HUES64 (cell line): ENCODE measurements around the gene GLTPD2. TPM values are rescaled to one million over a fixed set of nuclear protein-coding genes. Genes with fewer than 3 reads are reported as not detected.
A peak's percentile ranks its signal among the peaks of the same experiment; 100 is the strongest.

Experiments
- H3K27ac ChIP-seq: 2 replicates; pipeline ENCODE4 v1.7.0; 2013; ENCODE audit warnings: low read depth, low read length, inconsistent platforms
- H3K27me3 ChIP-seq: 2 replicates; pipeline ENCODE4 v1.6.1; 2013; ENCODE audit warnings: mild to moderate bottlenecking, low read length; ENCODE audit not compliant: insufficient read depth
- H3K36me3 ChIP-seq: 2 replicates; pipeline ENCODE4 v1.6.1; 2013; ENCODE audit warnings: mild to moderate bottlenecking, low read length; ENCODE audit not compliant: insufficient read depth
- H3K4me1 ChIP-seq: 2 replicates; pipeline ENCODE4 v1.6.1; 2013; ENCODE audit warnings: mild to moderate bottlenecking, low read length, moderate library complexity; ENCODE audit not compliant: insufficient read depth
- H3K4me3 ChIP-seq: 2 replicates; pipeline ENCODE4 v1.5.1; 2013; ENCODE audit warnings: mild to moderate bottlenecking, low read length, moderate library complexity
- H3K9ac ChIP-seq: 2 replicates; pipeline ENCODE4 v1.6.1; 2013; ENCODE audit warnings: mild to moderate bottlenecking, low read depth, low read length
- H3K9me3 ChIP-seq: 2 replicates; pipeline ENCODE4 v1.6.1; 2013; ENCODE audit warnings: low read depth, low read length; ENCODE audit not compliant: insufficient read depth
- WGBS: fragments of 150-250, 120-280 bp; methylation state at CpG from one replicate; pipeline ENCODE4 v1.1.7; 2013; ENCODE audit warnings: missing lambda C conversion rate; 5-methylcytosine and 5-hydroxymethylcytosine counted together
- polyA plus RNA-seq, 2 experiments: library from polyadenylated mRNA; stranded (reverse); fragments of 50-300 nt; gene quantifications; one replicate each; pipeline ENCODE4 v1.2.3, GENCODE V29; 2013

GLTPD2 gene
- polyA plus RNA-seq (2013, experiment 1 of 2), result not detected
- polyA plus RNA-seq (2013, experiment 2 of 2), result not detected

- WGBS, result 6% methylated on average over 62 of the region's 62 CpGs
- Histone ChIP-seq H3K27ac (no peak within 1 kb of the TSS; the same call in 1 of the 2 replicates), H3K27me3 (peaks cover 84% of the 10 kb centered on the region), H3K9me3 (no peaks in the 10 kb centered on the region), H3K4me3 (peak within 1 kb of the TSS; percentile 65), H3K36me3 (no peaks in the 10 kb centered on the region), H3K9ac (peak within 1 kb of the TSS; percentile 64), H3K4me1 (peaks cover 14% of the 10 kb centered on the region)
Measured at GRCh38 chr17:4788807-4789700, at the start of gene GLTPD2. Gene GLTPD2 (plus strand): TSS chr17:4788964. CDS start chr17:4789012, 48 bp downstream.

- Histone ChIP-seq H3K4me1 (no peaks in the 10 kb centered on the region), H3K9me3 (no peaks in the 10 kb centered on the region), H3K9ac (peak within 1 kb of the TSS; percentile 49; the same call in 1 of the 2 replicates), H3K36me3 (no peaks in the 10 kb centered on the region), H3K4me3 (peak within 1 kb of the TSS; percentile 56), H3K27me3 (peaks cover 92% of the 10 kb centered on the region), H3K27ac (no peak within 1 kb of the TSS)
- 1% methylated on average over 100 of the region's 100 CpGs for WGBS
Measured at GRCh38 chr17:4739122-4740024, 49.4 kb upstream of the GLTPD2 start, which contains the start of the genes CXCL16 and ZMYND15. Gene CXCL16 (minus strand): TSS chr17:4739928. CDS start chr17:4739339, 589 bp downstream. Gene ZMYND15 (plus strand): TSS chr17:4739833. CDS start chr17:4740549, 716 bp downstream.

- 0 out of 2 replicates have a peak, but pooled peaks cover 3% of the 10 kb centered on the region for H3K4me1 ChIP-seq
- no peaks in the 10 kb centered on the region for H3K9me3 ChIP-seq
- no peak overlapping the region for H3K27ac ChIP-seq
- no peaks in the 10 kb centered on the region for H3K36me3 ChIP-seq
- no peak overlapping the region; the same call in 1 of the 2 replicates for H3K9ac ChIP-seq
- WGBS, result 10% methylated on average over 13 of the region's 13 CpGs
- H3K27me3 ChIP-seq, result peaks cover 92% of the 10 kb centered on the region
- H3K4me3 ChIP-seq, result peak overlapping the region; percentile 56
Measured at GRCh38 chr17:4740025-4740351, 48.8 kb upstream of the GLTPD2 start.

- H3K4me3 ChIP-seq, result no peak overlapping the region
- H3K27ac ChIP-seq, result no peak overlapping the region
- 86% methylated on average over 7 of the region's 8 CpGs for WGBS
- peaks cover 96% of the 10 kb centered on the region for H3K27me3 ChIP-seq
- no peak overlapping the region for H3K9ac ChIP-seq
- H3K36me3 ChIP-seq, result no peaks in the 10 kb centered on the region
- 0 out of 2 replicates have a peak, but pooled peaks cover 3% of the 10 kb centered on the region for H3K4me1 ChIP-seq
- no peaks in the 10 kb centered on the region for H3K9me3 ChIP-seq
Measured at GRCh38 chr17:4740584-4740983, 48.2 kb upstream of the GLTPD2 start.

GRCh38 chr17:4741544-4741943 lies 47.2 kb upstream of the GLTPD2 start:
- Histone ChIP-seq H3K4me1 (0 out of 2 replicates have a peak, but pooled peaks cover 6% of the 10 kb centered on the region), H3K36me3 (no peaks in the 10 kb centered on the region), H3K9me3 (no peaks in the 10 kb centered on the region), H3K27ac (no peak overlapping the region), H3K27me3 (peaks cover 97% of the 10 kb centered on the region), H3K9ac (no peak overlapping the region), H3K4me3 (no peak overlapping the region)
- WGBS, result 91% methylated on average over 8 of the region's 8 CpGs

GRCh38 chr17:4742133-4742532 lies 46.6 kb upstream of the GLTPD2 start:
- Histone ChIP-seq H3K27ac (no peak overlapping the region), H3K4me3 (no peak overlapping the region), H3K27me3 (peaks cover 92% of the 10 kb centered on the region), H3K36me3 (no peaks in the 10 kb centered on the region), H3K9ac (no peak overlapping the region), H3K9me3 (no peaks in the 10 kb centered on the region), H3K4me1 (0 out of 2 replicates have a peak, but pooled peaks cover 6% of the 10 kb centered on the region)
- 87% methylated on average over 9 of the region's 9 CpGs for WGBS

- Histone ChIP-seq H3K4me3 (no peak overlapping the region), H3K36me3 (no peaks in the 10 kb centered on the region), H3K9me3 (no peaks in the 10 kb centered on the region), H3K4me1 (0 out of 2 replicates have a peak, but pooled peaks cover 6% of the 10 kb centered on the region), H3K27ac (no peak overlapping the region), H3K9ac (no peak overlapping the region), H3K27me3 (peaks cover 87% of the 10 kb centered on the region)
- WGBS, result 94% methylated on average over 10 of the region's 10 CpGs
Measured at GRCh38 chr17:4742629-4743028, 46.1 kb upstream of the GLTPD2 start.

GRCh38 chr17:4743216-4743615 lies 45.5 kb upstream of the GLTPD2 start:
- Histone ChIP-seq H3K36me3 (no peaks in the 10 kb centered on the region), H3K27me3 (peaks cover 81% of the 10 kb centered on the region), H3K27ac (no peak overlapping the region), H3K9me3 (no peaks in the 10 kb centered on the region), H3K9ac (no peak overlapping the region), H3K4me3 (no peak overlapping the region), H3K4me1 (0 out of 2 replicates have a peak, but pooled peaks cover 6% of the 10 kb centered on the region)
- 92% methylated on average over 8 of the region's 8 CpGs for WGBS

GRCh38 chr17:4743898-4744297 lies 44.9 kb upstream of the GLTPD2 start:
- Histone ChIP-seq H3K4me3 (no peak overlapping the region), H3K4me1 (0 out of 2 replicates have a peak, but pooled peaks cover 6% of the 10 kb centered on the region), H3K9me3 (no peaks in the 10 kb centered on the region), H3K9ac (no peak overlapping the region), H3K27ac (no peak overlapping the region), H3K36me3 (no peaks in the 10 kb centered on the region), H3K27me3 (peaks cover 74% of the 10 kb centered on the region)
- 87% methylated on average over 9 of the region's 9 CpGs for whole genome bisulfite sequencing

- WGBS, result 3% methylated on average over 47 of the region's 51 CpGs
- Histone ChIP-seq H3K4me3 (peak overlapping the region; percentile 73), H3K4me1 (0 out of 2 replicates have a peak, but pooled peaks cover 6% of the 10 kb centered on the region)
Measured at GRCh38 chr17:4744999-4745969, 43.5 kb upstream of the GLTPD2 start.

More at GRCh38 chr17:4744999-4745969, 43.5 kb upstream of the GLTPD2 start:
- no peaks in the 10 kb centered on the region for H3K36me3 ChIP-seq
- H3K27me3 ChIP-seq, result peaks cover 60% of the 10 kb centered on the region
- peak overlapping the region; percentile 19; the same call in 1 of the 2 replicates for H3K9ac ChIP-seq
- H3K27ac ChIP-seq, result no peak overlapping the region
- no peaks in the 10 kb centered on the region for H3K9me3 ChIP-seq
